A549 (cell line): ENCODE measurements around the gene DCUN1D2. TPM values are rescaled to one million over a fixed set of nuclear protein-coding genes. Genes with fewer than 3 reads are reported as not detected.

Experiments used
- ATAC-seq, 2 experiments: fragments of 200-7000 bp in 1 of 2; fragments of >200 bp in 1 of 2; cut with Nextera tagmentation in 1 of 2; cut with Tn5 transposase in 1 of 2; 3 replicates each; pipeline versions ENCODE4 v1.8.0 to v1.9.1; 2018 to 2020; ENCODE audit warnings: mild to moderate bottlenecking in 1 of 2, moderate library complexity in 1 of 2
- CTCF ChIA-PET: fragments of 300-600 bp; sonication (Branson Sonifier 250); formaldehyde crosslinking; extraction: SDS; loops from one replicate; lab custom pipeline; 2021; ENCODE audit warnings: antibody characterized with exemption, inconsistent platforms; lab: Yijun Ruan, JAX
- POLR2A ChIA-PET: fragments of 350-600 bp; formaldehyde crosslinking; extraction: SDS; loops from one replicate; lab custom pipeline; 2021; ENCODE audit warnings: antibody characterized with exemption, inconsistent platforms; lab: Yijun Ruan, JAX
- DNase-seq, 2 experiments: peaks; one replicate each; pipeline versions ENCODE4 v3.0.0 to v3.0.0-alpha.2; 2011 to 2016; ENCODE audit warnings: low read depth in 1 of 2, low spot score in 1 of 2
- FAIRE-seq: peaks from 2 replicates; lab custom pipeline; 2011; peaks lifted over from hg19 to GRCh38; lab: Jason Lieb, UNC
- H3K27ac ChIP-seq, 2 experiments: fragments of >200 bp; sonication (Bioruptor Twin); formaldehyde crosslinking; 3 replicates each; pipeline ENCODE4 v1.5.1; 2016 to 2017
- H3K4me1 ChIP-seq: fragments of >200 bp; sonication (Bioruptor Twin); formaldehyde crosslinking; 3 replicates; pipeline ENCODE4 v1.6.1; 2016
- H3K4me2 ChIP-seq: fragments of >200 bp; sonication (Bioruptor Twin); formaldehyde crosslinking; 3 replicates; pipeline ENCODE4 v1.6.1; 2016
- H3K4me3 ChIP-seq: fragments of >200 bp; sonication (Bioruptor Twin); formaldehyde crosslinking; 3 replicates; pipeline ENCODE4 v1.5.1; 2016
- H3K9me3 ChIP-seq: fragments of >200 bp; sonication (Bioruptor Twin); formaldehyde crosslinking; 3 replicates; pipeline ENCODE4 v1.6.1; 2016
- BHLHE40 ChIP-seq: IDR thresholded peaks from 2 replicates; pipeline ENCODE4 v1.6.1; 2012; ENCODE audit warnings: low read depth, low read length, inconsistent platforms
- CHD2 ChIP-seq: fragments of 150-350 bp; IDR thresholded peaks from 2 replicates; pipeline ENCODE4 v1.6.1; 2014; ENCODE audit warnings: low read length; ENCODE audit not compliant: partially characterized antibody
- CHD4 ChIP-seq: fragments of 200-600 bp; sonication (generic); IDR thresholded peaks from 2 replicates; pipeline ENCODE4 v1.6.1; 2016; ENCODE audit warnings: antibody characterized with exemption, mild to moderate bottlenecking, borderline replicate concordance
- E2F6 ChIP-seq: IDR thresholded peaks from 2 replicates; pipeline ENCODE4 v1.6.1; 2012; ENCODE audit warnings: low read depth, borderline replicate concordance
- EHF ChIP-seq: fragments of 250-450 bp; sonication (Bioruptor Pico); IDR thresholded peaks from 2 replicates; pipeline ENCODE4 v1.5.0; 2020; ENCODE audit warnings: mild to moderate bottlenecking
- FOSB ChIP-seq: fragments of 250-450 bp; sonication (Bioruptor Pico); IDR thresholded peaks from 2 replicates; pipeline ENCODE4 v1.5.0; 2020; ENCODE audit warnings: mild to moderate bottlenecking, moderate library complexity
- FOSL2 ChIP-seq, 2 experiments: fragments of 450-650 bp in 1 of 2; fragments of >200 bp in 1 of 2; sonication (Bioruptor Twin) in 1 of 2; formaldehyde crosslinking; IDR thresholded peaks; 2 replicates each; pipeline versions ENCODE4 v1.5.0 to v1.6.1; 2016 to 2020; ENCODE audit warnings: mild to moderate bottlenecking in 1 of 2, moderate library complexity in 1 of 2
- JUNB ChIP-seq: fragments of >200 bp; sonication (Bioruptor Twin); formaldehyde crosslinking; IDR thresholded peaks from 2 replicates; pipeline ENCODE4 v1.6.1; 2016
- KDM1A ChIP-seq: fragments of 200-600 bp; sonication (generic); IDR thresholded peaks from 2 replicates; pipeline ENCODE4 v1.6.1; 2016; ENCODE audit warnings: low read depth, mild to moderate bottlenecking
- NFE2L2 ChIP-seq: fragments of 150-350 bp; conservative IDR thresholded peaks from 2 replicates; pipeline ENCODE4 v1.6.1; 2014; ENCODE audit warnings: low read length
- POLR2AphosphoS2 ChIP-seq: conservative IDR thresholded peaks from 2 replicates; pipeline ENCODE4 v1.6.1; 2012; ENCODE audit warnings: low read length, improper control_type of control experiment, inconsistent platforms
- RAD21 ChIP-seq, 2 experiments: fragments of >200 bp in 1 of 2; sonication (Bioruptor Twin) in 1 of 2; formaldehyde crosslinking in 1 of 2; IDR thresholded peaks in 1 of 2; conservative IDR thresholded peaks in 1 of 2; 2 replicates in 1 of 2; 3 replicates in 1 of 2; pipeline ENCODE4 v1.6.1; 2012 to 2018; ENCODE audit warnings: inconsistent platforms in 1 of 2
- RCOR1 ChIP-seq: fragments of 150-350 bp; IDR thresholded peaks from 2 replicates; pipeline ENCODE4 v1.6.1; 2014; ENCODE audit warnings: antibody characterized with exemption, low read length, low read depth
- RFX5 ChIP-seq: fragments of 450-650 bp; IDR thresholded peaks from 2 replicates; pipeline ENCODE4 v1.7.1; 2014; ENCODE audit warnings: antibody characterized with exemption, mild to moderate bottlenecking, moderate library complexity
- SMC3 ChIP-seq: fragments of >200 bp; sonication (Bioruptor Twin); formaldehyde crosslinking; IDR thresholded peaks from 3 replicates; pipeline ENCODE4 v1.6.1; 2018; ENCODE audit warnings: inconsistent platforms
- ZFP36 ChIP-seq: fragments of 450-650 bp; IDR thresholded peaks from 2 replicates; pipeline ENCODE4 v1.6.1; 2014; ENCODE audit warnings: borderline replicate concordance; ENCODE audit not compliant: partially characterized antibody
- WGBS: methylation state at CpG from one replicate; pipeline ENCODE4 v1.1.6; 2017; ENCODE audit errors: missing lambda C conversion rate; 5-methylcytosine and 5-hydroxymethylcytosine counted together
- polyA plus RNA-seq, 4 experiments: library from polyadenylated mRNA; depleted of rRNA in 3 of 4; stranded (reverse); fragments of >200 nt; fragmentation: RNase III in 1 of 4; extraction: RNeasy Plus Mini Kit Qiagen cat#74134 plus additional on column Dnase treatment in 1 of 4; gene quantifications; 2 replicates in 3 of 4; 3 replicates in 1 of 4; pipeline ENCODE4 v1.2.3, GENCODE V29; 2011 to 2017
- small RNA-seq, 6 experiments: library from RNA; depleted of rRNA; stranded (forward); fragments of <200 nt; gene quantifications; one replicate each; pipeline ENCODE3, GENCODE V24; 2012
- TF ChIP-seq, protein P1 (sequence below): IDR thresholded peaks from 2 replicates; pipeline ENCODE4 v1.6.1; 2012
- TF ChIP-seq, protein P2 (sequence below): fragments of >200 bp; sonication (Bioruptor Twin); formaldehyde crosslinking; IDR thresholded peaks from 3 replicates; pipeline ENCODE4 v1.5.1; 2016
- TF ChIP-seq, protein P3 (sequence below): fragments of >200 bp; sonication (Bioruptor Twin); formaldehyde crosslinking; IDR thresholded peaks from 2 replicates; pipeline ENCODE4 v1.6.1; 2016

Gene DCUN1D2
- polyA plus RNA-seq, 2 of the 4 experiments (the other 2 are of a cell fraction) = 8.4 to 8.6 TPM

GRCh38 chr13:113407103-113407530 lies 83.4 kb downstream of the DCUN1D2 start:
- peaks cover 20% of the 10 kb centered on the region for H3K4me1 ChIP-seq
- ChIA-PET POLR2A (no interaction called here), CTCF (interaction anchor here (0.6 kb wide), 1 partner anchor 13 kb away, joined by 3 read pairs; no protein-coding TSS in a partner anchor)
- TF ChIP-seq SMC3 (no peak), RCOR1 (no peak), RAD21 (conservative IDR thresholded peaks at IDR 0.05 in 1 of 2, IDR thresholded peaks at IDR 0.05 in 1 of 2) (no peak), E2F6 (no peak), NFE2L2 (no peak), FOSB (CRISPR knock-in tag) (no peak)
- 68% methylated on average over 8 of the region's 21 CpGs for WGBS
- no peak overlapping the region for H3K27ac ChIP-seq
- ATAC-seq (no peak), FAIRE-seq (no peak), DNase-seq (no peak)
- H3K9me3 ChIP-seq = no peaks in the 10 kb centered on the region
- H3K4me3 ChIP-seq = no peak overlapping the region
- H3K4me2 ChIP-seq = no peak overlapping the region

DNA sequence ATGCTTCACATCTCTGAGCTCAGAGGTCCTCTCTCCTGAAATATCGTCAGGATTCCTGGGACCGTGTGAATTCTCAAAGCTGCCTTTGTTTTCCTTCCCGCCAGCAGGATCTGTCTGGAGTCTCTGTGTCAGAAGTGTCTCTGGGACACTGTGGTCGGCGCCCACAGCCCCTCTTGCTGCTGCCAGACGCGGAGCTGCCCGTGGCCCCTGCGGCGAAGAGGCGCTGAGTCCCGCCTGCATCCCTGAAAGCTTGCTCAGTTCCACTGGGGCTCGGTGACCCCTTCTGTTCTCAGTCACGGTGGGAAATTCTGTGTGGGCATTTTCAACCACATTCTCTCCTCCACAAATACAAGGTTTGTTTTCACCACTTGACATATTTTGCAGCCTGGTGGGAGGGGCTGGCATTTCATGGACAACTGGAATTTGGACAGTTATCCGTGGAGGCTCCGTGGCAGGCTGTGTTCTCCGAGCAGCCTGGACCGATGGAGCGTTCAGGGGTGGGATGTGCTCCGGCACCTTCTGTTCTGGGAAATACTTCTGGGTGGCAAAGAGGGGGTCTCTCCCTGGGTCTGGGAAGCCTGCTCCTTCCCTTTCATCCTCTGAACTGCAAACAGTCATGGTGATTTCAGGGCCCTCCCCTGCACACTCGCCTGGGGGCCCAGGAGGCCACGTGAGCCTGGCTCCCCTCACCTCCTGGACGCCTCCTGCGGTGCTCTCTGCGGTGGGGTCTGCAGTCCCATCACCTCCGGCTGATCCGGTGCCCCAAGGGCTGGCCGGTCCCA lies 84.0 kb downstream of the DCUN1D2 start:
- ChIA-PET POLR2A (no interaction called here), CTCF (no interaction called here)
- no peak for DNase-seq
- Histone ChIP-seq H3K4me3 (no peak overlapping the region), H3K4me1 (peaks cover 16% of the 10 kb centered on the region), H3K27ac (no peak overlapping the region), H3K4me2 (no peak overlapping the region), H3K9me3 (no peaks in the 10 kb centered on the region)
- no peak for ATAC-seq
- FAIRE-seq = no peak
- WGBS = 78% methylated on average over 23 of the region's 28 CpGs
- TF ChIP-seq RCOR1 (no peak), SMC3 (no peak), CHD4 (no peak), RAD21 (conservative IDR thresholded peaks at IDR 0.05 in 1 of 2, IDR thresholded peaks at IDR 0.05 in 1 of 2) (no peak), FOSB (CRISPR knock-in tag) (no peak), BHLHE40 (no peak), EHF (CRISPR knock-in tag) (no peak), FOSL2 (IDR thresholded peaks at IDR 0.05) (no peak), FOSL2 (CRISPR knock-in tag; IDR thresholded peaks at IDR 0.05) (no peak), RFX5 (no peak), POLR2AphosphoS2 (no peak), KDM1A (no peak), CHD2 (no peak), JUNB (no peak), ZFP36 (no peak)
- TF ChIP-seq, protein P1, sequence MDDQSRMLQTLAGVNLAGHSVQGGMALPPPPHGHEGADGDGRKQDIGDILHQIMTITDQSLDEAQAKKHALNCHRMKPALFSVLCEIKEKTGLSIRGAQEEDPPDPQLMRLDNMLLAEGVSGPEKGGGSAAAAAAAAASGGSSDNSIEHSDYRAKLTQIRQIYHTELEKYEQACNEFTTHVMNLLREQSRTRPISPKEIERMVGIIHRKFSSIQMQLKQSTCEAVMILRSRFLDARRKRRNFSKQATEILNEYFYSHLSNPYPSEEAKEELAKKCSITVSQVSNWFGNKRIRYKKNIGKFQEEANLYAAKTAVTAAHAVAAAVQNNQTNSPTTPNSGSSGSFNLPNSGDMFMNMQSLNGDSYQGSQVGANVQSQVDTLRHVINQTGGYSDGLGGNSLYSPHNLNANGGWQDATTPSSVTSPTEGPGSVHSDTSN = no peak
- TF ChIP-seq, protein P2, sequence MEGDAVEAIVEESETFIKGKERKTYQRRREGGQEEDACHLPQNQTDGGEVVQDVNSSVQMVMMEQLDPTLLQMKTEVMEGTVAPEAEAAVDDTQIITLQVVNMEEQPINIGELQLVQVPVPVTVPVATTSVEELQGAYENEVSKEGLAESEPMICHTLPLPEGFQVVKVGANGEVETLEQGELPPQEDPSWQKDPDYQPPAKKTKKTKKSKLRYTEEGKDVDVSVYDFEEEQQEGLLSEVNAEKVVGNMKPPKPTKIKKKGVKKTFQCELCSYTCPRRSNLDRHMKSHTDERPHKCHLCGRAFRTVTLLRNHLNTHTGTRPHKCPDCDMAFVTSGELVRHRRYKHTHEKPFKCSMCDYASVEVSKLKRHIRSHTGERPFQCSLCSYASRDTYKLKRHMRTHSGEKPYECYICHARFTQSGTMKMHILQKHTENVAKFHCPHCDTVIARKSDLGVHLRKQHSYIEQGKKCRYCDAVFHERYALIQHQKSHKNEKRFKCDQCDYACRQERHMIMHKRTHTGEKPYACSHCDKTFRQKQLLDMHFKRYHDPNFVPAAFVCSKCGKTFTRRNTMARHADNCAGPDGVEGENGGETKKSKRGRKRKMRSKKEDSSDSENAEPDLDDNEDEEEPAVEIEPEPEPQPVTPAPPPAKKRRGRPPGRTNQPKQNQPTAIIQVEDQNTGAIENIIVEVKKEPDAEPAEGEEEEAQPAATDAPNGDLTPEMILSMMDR = no peak
- TF ChIP-seq, protein P3, sequence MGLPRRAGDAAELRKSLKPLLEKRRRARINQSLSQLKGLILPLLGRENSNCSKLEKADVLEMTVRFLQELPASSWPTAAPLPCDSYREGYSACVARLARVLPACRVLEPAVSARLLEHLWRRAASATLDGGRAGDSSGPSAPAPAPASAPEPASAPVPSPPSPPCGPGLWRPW = no peak

Small RNA genes lying within 50 kb of the gene (small RNA-seq; reads per million reads assigned to genes)
- 0 to 0.29 (median 0) reads per million in 6 experiments for gene RNU1-16P

Other genes starting within 250 kb of the DCUN1D2 start
- gene LAMP1, start 193.5 kb downstream of the DCUN1D2 start, polyA plus RNA-seq (2011; rRNA removed) = 58.2 and 58.7 TPM in 2 replicates
- 106 to 117 TPM (median 114 TPM) in 3 replicates for gene LAMP1, start 193.5 kb downstream of the DCUN1D2 start, polyA plus RNA-seq (2017; fragmentation: RNase III; extraction: RNeasy Plus Mini Kit Qiagen cat#74134 plus additional on column Dnase treatment)
- gene GRTP1, start 126.6 kb downstream of the DCUN1D2 start, polyA plus RNA-seq (2011; rRNA removed) = 3.7 and 3.8 TPM in 2 replicates
- gene GRTP1, start 126.6 kb downstream of the DCUN1D2 start, polyA plus RNA-seq (2017; fragmentation: RNase III; extraction: RNeasy Plus Mini Kit Qiagen cat#74134 plus additional on column Dnase treatment) = 1.7 to 2.2 TPM (median 1.7 TPM) in 3 replicates
- gene ADPRHL1, start 37.2 kb downstream of the DCUN1D2 start, polyA plus RNA-seq (2011; rRNA removed) = 11.0 and 11.4 TPM in 2 replicates
- gene ADPRHL1, start 37.2 kb downstream of the DCUN1D2 start, polyA plus RNA-seq (2017; fragmentation: RNase III; extraction: RNeasy Plus Mini Kit Qiagen cat#74134 plus additional on column Dnase treatment) = 11.1 to 12.2 TPM (median 11.4 TPM) in 3 replicates
- 57.9 and 88.4 TPM in 2 replicates for gene TFDP1, start 94.0 kb upstream of the DCUN1D2 start, polyA plus RNA-seq (2011; rRNA removed)
- 70.8 to 73.9 TPM (median 73.2 TPM) in 3 replicates for gene TFDP1, start 94.0 kb upstream of the DCUN1D2 start, polyA plus RNA-seq (2017; fragmentation: RNase III; extraction: RNeasy Plus Mini Kit Qiagen cat#74134 plus additional on column Dnase treatment)
- not detected in 2 replicates for gene ATP4B, start 167.5 kb upstream of the DCUN1D2 start, polyA plus RNA-seq (2011; rRNA removed)
- not detected in 3 replicates for gene ATP4B, start 167.5 kb upstream of the DCUN1D2 start, polyA plus RNA-seq (2017; fragmentation: RNase III; extraction: RNeasy Plus Mini Kit Qiagen cat#74134 plus additional on column Dnase treatment)
- not detected in 2 replicates for gene GRK1, start 176.5 kb upstream of the DCUN1D2 start, polyA plus RNA-seq (2011; rRNA removed)
- gene GRK1, start 176.5 kb upstream of the DCUN1D2 start, polyA plus RNA-seq (2017; fragmentation: RNase III; extraction: RNeasy Plus Mini Kit Qiagen cat#74134 plus additional on column Dnase treatment) = not detected in 3 replicates